Liver (tissue), 9 donors: ENCODE measurements around the gene CDON. TPM values are rescaled to one million over a fixed set of nuclear protein-coding genes. Genes with fewer than 3 reads are reported as not detected.

Source experiments
- DNase-seq: peaks from one replicate; pipeline ENCODE4 v3.0.0-alpha.2; 2017; ENCODE audit warnings: low spot score
- H3K27ac ChIP-seq, 2 donors: one replicate each; pipeline ENCODE4 v1.7.0; 2013; ENCODE audit warnings: inconsistent platforms in 2 of 2, low read length in 2 of 2, control low read depth in 1 of 2, low read depth in 1 of 2, mild to moderate bottlenecking in 1 of 2
- H3K27me3 ChIP-seq, 4 donors: one replicate each; pipeline versions ENCODE4 v1.6.1 to v1.7.0; 2013; ENCODE audit warnings: low read length in 3 of 4, inconsistent platforms in 1 of 4, mild to moderate bottlenecking in 1 of 4, moderate library complexity in 1 of 4; ENCODE audit not compliant: control insufficient read depth in 4 of 4, insufficient read depth in 4 of 4
- H3K36me3 ChIP-seq, 4 donors: one replicate each; pipeline versions ENCODE4 v1.6.1 to v1.7.0; 2013; ENCODE audit warnings: low read length in 3 of 4, mild to moderate bottlenecking in 3 of 4, low read depth in 1 of 4, moderate library complexity in 1 of 4; ENCODE audit not compliant: control insufficient read depth in 4 of 4, insufficient read depth in 3 of 4
- H3K4me1 ChIP-seq, 4 donors: one replicate each; pipeline versions ENCODE4 v1.6.1 to v1.7.0; 2013; ENCODE audit warnings: low read length in 3 of 4, mild to moderate bottlenecking in 3 of 4, moderate library complexity in 1 of 4; ENCODE audit not compliant: control insufficient read depth in 4 of 4, insufficient read depth in 4 of 4
- H3K4me3 ChIP-seq, 3 donors: one replicate each; pipeline versions ENCODE4 v1.6.1 to v1.7.0; 2013; ENCODE audit warnings: low read length in 3 of 3, control low read depth in 1 of 3, low read depth in 1 of 3, mild to moderate bottlenecking in 1 of 3
- H3K9ac ChIP-seq, 2 donors: one replicate each; pipeline ENCODE4 v1.7.0; 2013; ENCODE audit warnings: low read length in 2 of 2, mild to moderate bottlenecking in 2 of 2, moderate library complexity in 2 of 2, control low read depth in 1 of 2, low read depth in 1 of 2
- H3K9me3 ChIP-seq, 4 donors: one replicate each; pipeline versions ENCODE4 v1.6.1 to v1.7.0; 2013; ENCODE audit warnings: low read length in 3 of 4; ENCODE audit not compliant: control insufficient read depth in 4 of 4
- EGR1 ChIP-seq, 2 donors: IDR thresholded peaks; 2 replicates each; pipeline ENCODE4 v1.6.1; 2016 to 2018; ENCODE audit warnings: antibody characterized with exemption in 2 of 2, low read depth in 2 of 2
- FOXA1 ChIP-seq: IDR thresholded peaks from 2 replicates; pipeline ENCODE4 v1.6.1; 2016; ENCODE audit warnings: antibody characterized with exemption
- GABPA ChIP-seq, 2 donors: IDR thresholded peaks in 1 of 2; conservative IDR thresholded peaks in 1 of 2; 2 replicates each; pipeline ENCODE4 v1.6.1; 2016; ENCODE audit warnings: antibody characterized with exemption in 2 of 2, mild to moderate bottlenecking in 1 of 2, moderate library complexity in 1 of 2
- HNF4A ChIP-seq, 2 donors: conservative IDR thresholded peaks; 2 replicates each; pipeline ENCODE4 v1.6.1; 2016; ENCODE audit warnings: antibody characterized with exemption in 2 of 2, mild to moderate bottlenecking in 2 of 2
- HNF4G ChIP-seq: IDR thresholded peaks from 2 replicates; pipeline ENCODE4 v1.6.1; 2016; ENCODE audit warnings: antibody characterized with exemption
- JUND ChIP-seq, 2 donors: IDR thresholded peaks; 2 replicates each; pipeline ENCODE4 v1.6.1; 2016; ENCODE audit warnings: antibody characterized with exemption in 2 of 2
- NR2F2 ChIP-seq: IDR thresholded peaks from 2 replicates; pipeline ENCODE4 v1.6.1; 2016; ENCODE audit warnings: antibody characterized with exemption
- RAD21 ChIP-seq, 2 donors: IDR thresholded peaks; 2 replicates each; pipeline ENCODE4 v1.6.1; 2016; ENCODE audit warnings: antibody characterized with exemption in 2 of 2, mild to moderate bottlenecking in 2 of 2
- RXRA ChIP-seq, 2 donors: IDR thresholded peaks; 2 replicates each; pipeline ENCODE4 v1.6.1; 2017 to 2018; ENCODE audit warnings: antibody characterized with exemption in 2 of 2, mild to moderate bottlenecking in 1 of 2
- TAF1 ChIP-seq: conservative IDR thresholded peaks from 2 replicates; pipeline ENCODE4 v1.6.1; 2016; ENCODE audit warnings: antibody characterized with exemption, mild to moderate bottlenecking
- YY1 ChIP-seq: IDR thresholded peaks from 2 replicates; pipeline ENCODE4 v1.6.1; 2016; ENCODE audit warnings: antibody characterized with exemption, mild to moderate bottlenecking
- WGBS: extraction: QIAGEN DNeasy Blood & Tissue Kit; methylation state at CpG from one replicate; pipeline ENCODE4 v1.1.7; 2013; 5-methylcytosine and 5-hydroxymethylcytosine counted together
- polyA plus RNA-seq, 2 donors: library from polyadenylated mRNA; stranded (reverse) in 1 of 2; unstranded in 1 of 2; fragments of 200-250 nt in 1 of 2; fragments of >200 nt in 1 of 2; fragmentation: Nextera tagmentation in 1 of 2; extraction: Ambion mirVana in 1 of 2; gene quantifications; one replicate each; pipeline versions ENCODE4 v1.2.1 to v1.2.3, GENCODE V29; 2013 to 2015
- total RNA-seq, 2 donors: library from RNA; depleted of rRNA; stranded (reverse); fragments of >200 nt; gene quantifications; one replicate each; pipeline ENCODE4 v1.2.3, GENCODE V29; 2014
- TF ChIP-seq, protein P1 (sequence below): IDR thresholded peaks from 2 replicates; pipeline ENCODE4 v1.6.1; 2016; ENCODE audit warnings: antibody characterized with exemption, mild to moderate bottlenecking
- TF ChIP-seq, protein P2 (sequence below): fragments of 150-350 bp; IDR thresholded peaks from 2 replicates; pipeline ENCODE4 v1.5.1; 2017; ENCODE audit warnings: improper control_type of control experiment, low read depth, low read length; ENCODE audit not compliant: missing input control
- TF ChIP-seq, protein P3 (sequence below): IDR thresholded peaks from 2 replicates; pipeline ENCODE4 v1.6.1; 2016; ENCODE audit warnings: antibody characterized with exemption
- donor health status: healthy.
- donor health status: healthy.
- donor health status: healthy.
- donor health status: healthy.
- donor health status: healthy.

Gene CDON
- total and polyA plus RNA-seq, 4 donors, result 0.69 to 7.4 (median 3.9) TPM

DNA sequence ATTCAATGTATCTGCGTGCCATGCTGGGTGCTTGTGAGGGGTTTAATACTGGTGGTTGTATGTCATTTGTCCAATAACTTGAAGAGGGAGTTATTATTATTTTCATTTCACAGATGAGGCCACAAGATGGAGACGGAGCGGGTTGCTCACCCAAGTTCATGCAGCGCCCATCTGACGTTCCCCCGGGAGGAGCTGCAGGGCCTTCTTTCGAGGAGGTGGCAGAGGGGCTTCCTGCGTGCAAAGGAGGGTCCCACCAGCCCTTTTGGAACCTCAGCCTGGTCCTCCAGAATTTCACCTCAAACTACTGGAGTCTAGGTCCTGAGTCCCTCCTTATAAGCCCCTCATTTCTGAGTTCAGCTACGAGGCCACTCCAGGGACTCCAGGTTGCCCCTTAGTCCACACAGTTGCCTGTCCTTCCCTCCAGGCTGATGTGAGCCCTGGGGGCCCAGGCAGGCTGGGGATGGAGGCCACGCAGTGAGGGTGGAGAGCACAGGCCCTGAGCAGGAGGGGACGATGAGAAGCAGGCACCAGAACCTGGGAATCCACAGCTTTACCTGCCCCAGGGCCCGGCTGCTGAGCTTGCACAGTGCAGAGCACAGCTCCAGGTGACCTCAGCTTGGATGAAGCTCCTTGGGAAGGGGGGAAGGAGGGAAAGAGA is 119.8 kb downstream of the CDON start:
- Histone ChIP-seq H3K4me1 (peaks cover 0 to 5% (median 1%) of the 10 kb centered on the region in 4 donors), H3K9me3 (no peaks in the 10 kb centered on the region), H3K9ac (no peak overlapping the region), H3K36me3 (no peaks in the 10 kb centered on the region), H3K27me3 (no peaks in the 10 kb centered on the region), H3K4me3 (no peak overlapping the region), H3K27ac (no peak overlapping the region)
- TF ChIP-seq, protein P1, sequence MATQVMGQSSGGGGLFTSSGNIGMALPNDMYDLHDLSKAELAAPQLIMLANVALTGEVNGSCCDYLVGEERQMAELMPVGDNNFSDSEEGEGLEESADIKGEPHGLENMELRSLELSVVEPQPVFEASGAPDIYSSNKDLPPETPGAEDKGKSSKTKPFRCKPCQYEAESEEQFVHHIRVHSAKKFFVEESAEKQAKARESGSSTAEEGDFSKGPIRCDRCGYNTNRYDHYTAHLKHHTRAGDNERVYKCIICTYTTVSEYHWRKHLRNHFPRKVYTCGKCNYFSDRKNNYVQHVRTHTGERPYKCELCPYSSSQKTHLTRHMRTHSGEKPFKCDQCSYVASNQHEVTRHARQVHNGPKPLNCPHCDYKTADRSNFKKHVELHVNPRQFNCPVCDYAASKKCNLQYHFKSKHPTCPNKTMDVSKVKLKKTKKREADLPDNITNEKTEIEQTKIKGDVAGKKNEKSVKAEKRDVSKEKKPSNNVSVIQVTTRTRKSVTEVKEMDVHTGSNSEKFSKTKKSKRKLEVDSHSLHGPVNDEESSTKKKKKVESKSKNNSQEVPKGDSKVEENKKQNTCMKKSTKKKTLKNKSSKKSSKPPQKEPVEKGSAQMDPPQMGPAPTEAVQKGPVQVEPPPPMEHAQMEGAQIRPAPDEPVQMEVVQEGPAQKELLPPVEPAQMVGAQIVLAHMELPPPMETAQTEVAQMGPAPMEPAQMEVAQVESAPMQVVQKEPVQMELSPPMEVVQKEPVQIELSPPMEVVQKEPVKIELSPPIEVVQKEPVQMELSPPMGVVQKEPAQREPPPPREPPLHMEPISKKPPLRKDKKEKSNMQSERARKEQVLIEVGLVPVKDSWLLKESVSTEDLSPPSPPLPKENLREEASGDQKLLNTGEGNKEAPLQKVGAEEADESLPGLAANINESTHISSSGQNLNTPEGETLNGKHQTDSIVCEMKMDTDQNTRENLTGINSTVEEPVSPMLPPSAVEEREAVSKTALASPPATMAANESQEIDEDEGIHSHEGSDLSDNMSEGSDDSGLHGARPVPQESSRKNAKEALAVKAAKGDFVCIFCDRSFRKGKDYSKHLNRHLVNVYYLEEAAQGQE, result no peak
- TF ChIP-seq HNF4G, result no peak
- no peak for TF ChIP-seq FOXA1
- no peak for TF ChIP-seq GABPA (IDR thresholded peaks at IDR 0.05 in 1 of 2, conservative IDR thresholded peaks at IDR 0.05 in 1 of 2)
- 87% methylated on average over 12 of the region's 12 CpGs for WGBS
- DNase-seq, result peak; percentile 28

DNA sequence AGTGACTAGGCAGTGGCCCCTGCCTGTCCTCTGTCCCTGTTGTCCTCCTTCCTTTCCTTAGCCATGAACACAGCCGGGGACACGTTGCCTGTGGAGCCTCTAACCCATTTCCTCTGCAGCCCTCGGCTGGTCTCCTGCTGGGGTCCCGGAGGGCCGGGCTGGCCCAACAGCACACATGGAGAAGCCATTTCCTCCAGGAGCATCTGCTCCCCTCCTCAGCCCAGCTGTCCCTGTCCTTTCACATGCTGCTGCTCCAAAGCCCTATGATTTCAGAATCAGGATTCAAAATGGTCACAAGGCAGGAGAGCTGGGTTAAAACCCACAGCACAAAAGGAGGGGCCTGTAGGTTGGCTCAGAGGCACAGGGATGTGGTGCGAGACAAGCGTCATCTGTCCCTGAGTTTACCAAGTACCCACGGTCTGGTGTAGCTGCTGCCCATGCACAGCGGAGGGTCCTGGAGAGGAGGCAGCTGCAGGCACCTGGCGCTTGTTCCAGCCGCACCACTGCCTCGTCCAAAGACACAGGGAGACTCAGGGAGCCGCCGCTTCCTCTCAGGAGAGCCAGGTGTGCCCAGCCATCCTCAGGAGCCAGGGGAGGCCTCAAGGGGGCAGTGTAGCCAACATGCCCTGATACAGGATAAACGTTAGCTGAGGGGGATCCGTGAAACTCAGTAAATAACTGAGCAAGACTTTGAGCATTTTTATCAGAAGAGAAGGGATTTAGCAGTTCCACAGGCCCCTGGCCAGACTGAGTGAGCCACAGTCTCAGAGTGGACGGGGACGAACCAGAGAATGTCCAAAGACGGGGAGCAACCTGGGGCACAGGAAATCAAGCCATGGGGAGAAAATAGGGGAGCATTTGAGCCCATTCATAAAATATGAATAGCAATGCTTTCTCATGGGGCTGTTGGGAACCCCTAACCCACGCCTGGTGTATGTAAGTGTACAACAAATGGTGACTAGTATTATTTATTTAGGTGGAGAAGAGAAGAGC is 120.8 kb downstream of the CDON start:
- WGBS, result 37% methylated on average over 20 of the region's 20 CpGs
- Histone ChIP-seq H3K27ac (no peak overlapping the region), H3K4me3 (no peak overlapping the region), H3K4me1 (peaks cover 0 to 5% (median 1%) of the 10 kb centered on the region in 4 donors), H3K9me3 (no peaks in the 10 kb centered on the region), H3K9ac (no peak overlapping the region), H3K27me3 (no peaks in the 10 kb centered on the region), H3K36me3 (no peaks in the 10 kb centered on the region)
- no peak for TF ChIP-seq NR2F2
- peak; percentile 85 to 90 for TF ChIP-seq RAD21 (IDR thresholded peaks at IDR 0.05)
- no peak for TF ChIP-seq RXRA (IDR thresholded peaks at IDR 0.05)
- TF ChIP-seq, protein P2, sequence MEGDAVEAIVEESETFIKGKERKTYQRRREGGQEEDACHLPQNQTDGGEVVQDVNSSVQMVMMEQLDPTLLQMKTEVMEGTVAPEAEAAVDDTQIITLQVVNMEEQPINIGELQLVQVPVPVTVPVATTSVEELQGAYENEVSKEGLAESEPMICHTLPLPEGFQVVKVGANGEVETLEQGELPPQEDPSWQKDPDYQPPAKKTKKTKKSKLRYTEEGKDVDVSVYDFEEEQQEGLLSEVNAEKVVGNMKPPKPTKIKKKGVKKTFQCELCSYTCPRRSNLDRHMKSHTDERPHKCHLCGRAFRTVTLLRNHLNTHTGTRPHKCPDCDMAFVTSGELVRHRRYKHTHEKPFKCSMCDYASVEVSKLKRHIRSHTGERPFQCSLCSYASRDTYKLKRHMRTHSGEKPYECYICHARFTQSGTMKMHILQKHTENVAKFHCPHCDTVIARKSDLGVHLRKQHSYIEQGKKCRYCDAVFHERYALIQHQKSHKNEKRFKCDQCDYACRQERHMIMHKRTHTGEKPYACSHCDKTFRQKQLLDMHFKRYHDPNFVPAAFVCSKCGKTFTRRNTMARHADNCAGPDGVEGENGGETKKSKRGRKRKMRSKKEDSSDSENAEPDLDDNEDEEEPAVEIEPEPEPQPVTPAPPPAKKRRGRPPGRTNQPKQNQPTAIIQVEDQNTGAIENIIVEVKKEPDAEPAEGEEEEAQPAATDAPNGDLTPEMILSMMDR, result peak; percentile 71
- DNase-seq, result peak; percentile 59

DNA sequence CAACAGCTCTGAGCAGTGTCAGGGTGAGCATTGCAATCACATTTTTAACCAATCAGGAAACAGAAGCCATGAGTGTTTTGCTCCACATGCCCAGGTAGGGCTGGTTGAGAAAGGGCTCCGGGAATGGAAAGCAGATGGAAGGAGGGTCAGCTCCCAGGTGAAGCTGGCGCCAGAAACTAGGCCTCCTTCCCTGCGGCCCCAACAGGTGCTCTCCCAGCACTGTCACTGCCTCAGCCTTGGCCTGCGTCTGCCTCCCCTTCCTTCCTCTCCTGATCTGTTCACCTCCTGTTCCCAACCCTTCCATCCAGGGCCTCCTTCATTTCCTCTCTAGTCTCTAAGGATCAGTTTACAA is 121.4 kb downstream of the CDON start:
- 72% methylated on average over 4 of the region's 4 CpGs for WGBS
- Histone ChIP-seq H3K27me3 (no peaks in the 10 kb centered on the region), H3K9me3 (no peaks in the 10 kb centered on the region), H3K36me3 (no peaks in the 10 kb centered on the region), H3K27ac (no peak overlapping the region), H3K9ac (no peak overlapping the region), H3K4me1 (peaks cover 0 to 5% (median 1%) of the 10 kb centered on the region in 4 donors), H3K4me3 (no peak overlapping the region)
- DNase-seq, result no peak
- TF ChIP-seq, protein P2, result no peak
- TF ChIP-seq JUND (IDR thresholded peaks at IDR 0.05) (no peak), TAF1 (no peak), HNF4A (conservative IDR thresholded peaks at IDR 0.05) (no peak), EGR1 (IDR thresholded peaks at IDR 0.05; ENCODE audit: low read depth in 2 of 2) (no peak), YY1 (no peak), RXRA (IDR thresholded peaks at IDR 0.05) (no peak), NR2F2 (no peak), GABPA (IDR thresholded peaks at IDR 0.05 in 1 of 2, conservative IDR thresholded peaks at IDR 0.05 in 1 of 2) (no peak)
- TF ChIP-seq, protein P3, sequence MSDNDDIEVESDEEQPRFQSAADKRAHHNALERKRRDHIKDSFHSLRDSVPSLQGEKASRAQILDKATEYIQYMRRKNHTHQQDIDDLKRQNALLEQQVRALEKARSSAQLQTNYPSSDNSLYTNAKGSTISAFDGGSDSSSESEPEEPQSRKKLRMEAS, result no peak
